ENCODE results near the gene DAZAP1. TPM values are rescaled to one million over a fixed set of nuclear protein-coding genes. Genes with fewer than 3 reads are reported as not detected.

The DAZAP1 gene
- polyA plus RNA-seq, 1 of the 3 experiments (the other 2 are of a cell fraction), result 54.3 TPM

DNA sequence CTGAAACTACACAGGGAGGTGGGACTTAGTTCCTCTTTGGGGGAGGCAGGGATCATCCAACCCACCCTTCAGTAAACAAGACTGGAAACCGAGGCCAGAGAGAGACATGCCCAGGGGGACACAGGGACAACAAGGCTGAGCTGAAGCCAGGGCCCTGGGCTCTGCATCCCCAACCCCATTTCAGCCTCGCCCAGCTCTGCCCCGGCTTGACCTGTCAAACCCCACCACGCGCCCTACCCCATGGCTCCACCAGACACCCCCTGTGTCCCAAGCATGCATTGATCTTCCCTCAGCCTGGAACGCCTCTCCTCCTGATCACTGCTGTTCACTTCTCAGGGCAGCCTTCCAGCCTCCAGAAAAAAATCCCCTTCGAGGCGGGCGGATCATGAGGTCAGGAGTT, 40.6 kb downstream of the DAZAP1 start:
- Histone ChIP-seq H3K27ac (ENCODE audit: low read depth in 2 of 2, low read length in 1 of 2) (no peak overlapping the region), H3K27me3 (ENCODE audit: insufficient read depth) (no peaks in the 10 kb centered on the region), H3F3A (replicated peaks; ENCODE audit: insufficient read depth) (peaks cover 30% of the 10 kb centered on the region), H3K4me1 (ENCODE audit: control insufficient read depth in 1 of 2, insufficient read depth in 2 of 2, low read depth in 1 of 2, low read length in 1 of 2) (peaks cover 3 to 46% of the 10 kb centered on the region in 2 experiments; a peak in 2 of 4 replicates), H3K4me2 (no peak overlapping the region), H3K79me2 (ENCODE audit: insufficient read depth) (no peaks in the 10 kb centered on the region), H3K36me3 (replicated peaks in 1 of 2; ENCODE audit: control insufficient read depth in 1 of 2, insufficient read depth in 2 of 2, low read length in 1 of 2) (peaks cover 0 to 5% of the 10 kb centered on the region in 2 experiments), H2AFZ (ENCODE audit: low read depth) (no peak overlapping the region), H3K9me2 (no peaks in the 10 kb centered on the region), H4K20me1 (ENCODE audit: insufficient read depth) (peaks cover 41% of the 10 kb centered on the region), H3K4me3 (ENCODE audit: low read depth in 2 of 2, low read length in 1 of 2) (no peak overlapping the region), H3K9me3 (no peaks in the 10 kb centered on the region), H3K9ac (no peak overlapping the region)
- CTCF ChIA-PET, result no interaction called here
- no peak for DNase-seq
- 94% methylated on average over 9 of the region's 9 CpGs for WGBS (ENCODE audit: low lambda C conversion rate)
- TF ChIP-seq, protein P1, sequence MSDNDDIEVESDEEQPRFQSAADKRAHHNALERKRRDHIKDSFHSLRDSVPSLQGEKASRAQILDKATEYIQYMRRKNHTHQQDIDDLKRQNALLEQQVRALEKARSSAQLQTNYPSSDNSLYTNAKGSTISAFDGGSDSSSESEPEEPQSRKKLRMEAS (IDR thresholded peaks at IDR 0.05; ENCODE audit: low read depth), result no peak
- POLR2A ChIA-PET, result no interaction called here

DNA sequence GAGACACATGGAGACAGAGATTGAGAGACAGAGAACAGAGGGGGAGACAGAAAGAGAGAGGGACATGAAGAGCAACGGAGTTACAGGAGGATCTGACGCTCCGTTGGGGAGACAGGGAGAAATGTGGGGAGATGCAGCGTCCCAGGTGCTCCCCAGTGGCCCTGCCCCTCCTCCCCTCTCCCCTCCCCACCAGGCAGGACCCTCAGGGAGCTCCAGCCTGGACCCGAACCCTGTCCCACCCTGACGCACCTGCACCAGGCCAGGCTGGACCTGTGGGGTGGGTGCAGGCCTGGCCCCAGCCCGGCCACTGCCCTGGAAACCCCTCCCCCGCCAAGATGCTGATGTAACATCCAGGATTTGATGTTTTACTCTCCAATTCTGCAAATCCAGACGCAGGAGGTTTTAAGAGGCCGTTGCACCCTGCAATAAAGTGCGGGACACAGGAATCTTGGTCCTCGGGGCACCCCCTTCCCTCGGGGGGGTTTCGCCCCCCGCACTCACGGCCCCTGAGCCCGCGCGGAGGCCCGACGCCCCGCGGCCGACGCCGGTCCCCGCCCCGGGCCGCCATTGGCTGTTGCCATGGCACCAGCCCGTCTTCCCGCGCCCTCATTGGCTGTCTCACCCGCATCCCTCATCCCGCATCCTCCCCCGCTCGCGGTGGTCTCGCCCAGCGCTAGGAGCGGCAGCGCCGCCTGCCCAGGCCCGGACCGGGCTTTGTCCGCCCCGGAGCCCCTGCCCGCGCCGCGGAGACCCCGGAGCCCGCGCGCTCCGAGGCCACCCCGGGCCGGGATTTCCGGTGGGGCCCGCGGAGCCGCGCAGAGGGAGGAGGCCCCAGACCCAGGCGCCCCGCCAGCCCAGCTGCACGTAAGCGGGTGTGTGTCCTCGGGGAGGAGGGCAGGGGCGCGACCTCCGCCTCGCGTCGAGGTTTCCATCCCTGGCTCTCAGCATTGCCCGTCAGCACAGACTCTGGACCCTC, 42.4 kb downstream of the DAZAP1 start, which contains the start of gene APC2:
Gene APC2 (plus strand): TSS at position 655 of the 976 bp plus-strand sequence. CDS start 2,881 bp downstream, outside the sequence.
- no peaks in the 10 kb centered on the region for H3K27me3 ChIP-seq (ENCODE audit: insufficient read depth)
- peak within 1 kb of the TSS; percentile 56 for H3K9ac ChIP-seq
- H3K9me2 ChIP-seq, result no peaks in the 10 kb centered on the region
- no peaks in the 10 kb centered on the region for H3K36me3 ChIP-seq (replicated peaks in 1 of 2; ENCODE audit: control insufficient read depth in 1 of 2, insufficient read depth in 2 of 2, low read length in 1 of 2)
- H2AFZ ChIP-seq (ENCODE audit: low read depth), result peak within 1 kb of the TSS; percentile 83; the same call in 1 of the 2 replicates
- peaks cover 12% of the 10 kb centered on the region for H3F3A ChIP-seq (replicated peaks; ENCODE audit: insufficient read depth)
- peak within 1 kb of the TSS; percentile 60 to 62 for H3K4me3 ChIP-seq (ENCODE audit: low read depth in 2 of 2, low read length in 1 of 2)
- H3K9me3 ChIP-seq, result no peaks in the 10 kb centered on the region
- H4K20me1 ChIP-seq (ENCODE audit: insufficient read depth), result peaks cover 26% of the 10 kb centered on the region
- H3K79me2 ChIP-seq (ENCODE audit: insufficient read depth), result no peaks in the 10 kb centered on the region
- 11% methylated on average over 13 of the region's 74 CpGs for WGBS (ENCODE audit: low lambda C conversion rate)
- peak within 1 kb of the TSS; percentile 80 for H3K4me2 ChIP-seq
- DNase-seq, result peak; percentile 97
- H3K27ac ChIP-seq (ENCODE audit: low read depth in 2 of 2, low read length in 1 of 2), result peak within 1 kb of the TSS in 1 of 2 experiments; percentile 86; a peak in 2 of 4 replicates
- TF ChIP-seq, protein P2, sequence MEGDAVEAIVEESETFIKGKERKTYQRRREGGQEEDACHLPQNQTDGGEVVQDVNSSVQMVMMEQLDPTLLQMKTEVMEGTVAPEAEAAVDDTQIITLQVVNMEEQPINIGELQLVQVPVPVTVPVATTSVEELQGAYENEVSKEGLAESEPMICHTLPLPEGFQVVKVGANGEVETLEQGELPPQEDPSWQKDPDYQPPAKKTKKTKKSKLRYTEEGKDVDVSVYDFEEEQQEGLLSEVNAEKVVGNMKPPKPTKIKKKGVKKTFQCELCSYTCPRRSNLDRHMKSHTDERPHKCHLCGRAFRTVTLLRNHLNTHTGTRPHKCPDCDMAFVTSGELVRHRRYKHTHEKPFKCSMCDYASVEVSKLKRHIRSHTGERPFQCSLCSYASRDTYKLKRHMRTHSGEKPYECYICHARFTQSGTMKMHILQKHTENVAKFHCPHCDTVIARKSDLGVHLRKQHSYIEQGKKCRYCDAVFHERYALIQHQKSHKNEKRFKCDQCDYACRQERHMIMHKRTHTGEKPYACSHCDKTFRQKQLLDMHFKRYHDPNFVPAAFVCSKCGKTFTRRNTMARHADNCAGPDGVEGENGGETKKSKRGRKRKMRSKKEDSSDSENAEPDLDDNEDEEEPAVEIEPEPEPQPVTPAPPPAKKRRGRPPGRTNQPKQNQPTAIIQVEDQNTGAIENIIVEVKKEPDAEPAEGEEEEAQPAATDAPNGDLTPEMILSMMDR (IDR thresholded peaks at IDR 0.05), result no peak
- TF ChIP-seq TAF1 (IDR thresholded peaks at IDR 0.05; ENCODE audit: borderline replicate concordance, low read depth, low read length), result 0 out of 2 replicates have a peak, but pooled peaks have one; percentile 9
- no peak for TF ChIP-seq FOXM1 (IDR thresholded peaks at IDR 0.05; ENCODE audit: low read depth)
- TF ChIP-seq EP300 (IDR thresholded peaks at IDR 0.05; ENCODE audit: borderline replicate concordance in 1 of 2, low read depth in 1 of 2, low read length in 1 of 2), result peak in 1 of 2 experiments; percentile 48; a peak in 1 of 4 replicates
- TF ChIP-seq CHD2 (IDR thresholded peaks at IDR 0.05; ENCODE audit: low read length, partially characterized antibody), result peak; percentile 62
- peak; percentile 87 for TF ChIP-seq RFX5 (IDR thresholded peaks at IDR 0.05; ENCODE audit: low read length)
- TF ChIP-seq, protein P3, sequence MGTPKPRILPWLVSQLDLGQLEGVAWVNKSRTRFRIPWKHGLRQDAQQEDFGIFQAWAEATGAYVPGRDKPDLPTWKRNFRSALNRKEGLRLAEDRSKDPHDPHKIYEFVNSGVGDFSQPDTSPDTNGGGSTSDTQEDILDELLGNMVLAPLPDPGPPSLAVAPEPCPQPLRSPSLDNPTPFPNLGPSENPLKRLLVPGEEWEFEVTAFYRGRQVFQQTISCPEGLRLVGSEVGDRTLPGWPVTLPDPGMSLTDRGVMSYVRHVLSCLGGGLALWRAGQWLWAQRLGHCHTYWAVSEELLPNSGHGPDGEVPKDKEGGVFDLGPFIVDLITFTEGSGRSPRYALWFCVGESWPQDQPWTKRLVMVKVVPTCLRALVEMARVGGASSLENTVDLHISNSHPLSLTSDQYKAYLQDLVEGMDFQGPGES (IDR thresholded peaks at IDR 0.05; ENCODE audit: low read depth, low read length), result peak; percentile 10; the same call in 1 of the 2 replicates
- TF ChIP-seq RCOR1 (IDR thresholded peaks at IDR 0.05; ENCODE audit: low read length), result peak; percentile 56; the same call in 1 of the 2 replicates
- no peak for TF ChIP-seq JUND (IDR thresholded peaks at IDR 0.05)
- TF ChIP-seq, protein P4, sequence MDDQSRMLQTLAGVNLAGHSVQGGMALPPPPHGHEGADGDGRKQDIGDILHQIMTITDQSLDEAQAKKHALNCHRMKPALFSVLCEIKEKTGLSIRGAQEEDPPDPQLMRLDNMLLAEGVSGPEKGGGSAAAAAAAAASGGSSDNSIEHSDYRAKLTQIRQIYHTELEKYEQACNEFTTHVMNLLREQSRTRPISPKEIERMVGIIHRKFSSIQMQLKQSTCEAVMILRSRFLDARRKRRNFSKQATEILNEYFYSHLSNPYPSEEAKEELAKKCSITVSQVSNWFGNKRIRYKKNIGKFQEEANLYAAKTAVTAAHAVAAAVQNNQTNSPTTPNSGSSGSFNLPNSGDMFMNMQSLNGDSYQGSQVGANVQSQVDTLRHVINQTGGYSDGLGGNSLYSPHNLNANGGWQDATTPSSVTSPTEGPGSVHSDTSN (IDR thresholded peaks at IDR 0.05), result 0 out of 2 replicates have a peak, but pooled peaks have one; percentile 13
- no peak for TF ChIP-seq EZH2phosphoT487 (IDR thresholded peaks at IDR 0.05; ENCODE audit: borderline replicate concordance, low read depth)
- TF ChIP-seq MXI1 (IDR thresholded peaks at IDR 0.05; ENCODE audit: low read depth, low read length), result peak; percentile 60
- POLR2A ChIA-PET, result interaction anchor here (0.6 to 1.9 kb wide), 3 partner anchors 22 to 181 kb away, joined by 3 to 8 read pairs (median 4); partner anchors contain the start of gene CIRBP
- CTCF ChIA-PET, result interaction anchor here (1.2 kb wide), 1 partner anchor 205 kb away, joined by 3 read pairs; no protein-coding TSS in a partner anchor
- H3K4me1 ChIP-seq (ENCODE audit: control insufficient read depth in 1 of 2, insufficient read depth in 2 of 2, low read depth in 1 of 2, low read length in 1 of 2), result peaks cover 3 to 49% of the 10 kb centered on the region in 2 experiments; a peak in 2 of 4 replicates

Measured in SK-N-SH (cell line).